NB4 (cell line): ENCODE data around the gene VDR.
A peak's percentile ranks its signal among the peaks of the same experiment; 100 is the strongest.

ENCODE experiments used
- DNase-seq: peaks from one replicate; pipeline ENCODE4 v3.0.0; 2010; ENCODE audit warnings: low read depth
- H3K4me3 ChIP-seq: one replicate; pipeline ENCODE4 v1.5.1; 2011; ENCODE audit warnings: mild to moderate bottlenecking, low read depth, low read length, moderate library complexity
- CTCF ChIP-seq: IDR thresholded peaks from one replicate; pipeline ENCODE4 v1.5.1; 2012; ENCODE audit warnings: low read depth, low read length
- MYC ChIP-seq: IDR thresholded peaks from 2 replicates; pipeline ENCODE4 v1.6.1; 2011; ENCODE audit warnings: low read depth, low read length
- POLR2A ChIP-seq: IDR thresholded peaks from 2 replicates; pipeline ENCODE4 v1.6.1; 2011; ENCODE audit warnings: mild to moderate bottlenecking; ENCODE audit not compliant: insufficient read length; ENCODE audit errors: extremely low read depth
- TF ChIP-seq, protein P1 (sequence below): IDR thresholded peaks from 2 replicates; pipeline ENCODE4 v1.6.1; 2011; ENCODE audit warnings: low read depth, low read length

Gene VDR

GRCh38 chr12:47946413-47947323 is 41.9 kb upstream of the VDR start:
- TF ChIP-seq CTCF = peak; percentile 1
- no peak for TF ChIP-seq POLR2A
- TF ChIP-seq, protein P1, sequence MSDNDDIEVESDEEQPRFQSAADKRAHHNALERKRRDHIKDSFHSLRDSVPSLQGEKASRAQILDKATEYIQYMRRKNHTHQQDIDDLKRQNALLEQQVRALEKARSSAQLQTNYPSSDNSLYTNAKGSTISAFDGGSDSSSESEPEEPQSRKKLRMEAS = peak; percentile 56
- peak; percentile 60 for TF ChIP-seq MYC
- DNase-seq = peak; percentile 79

GRCh38 chr12:47945341-47945728 is 40.5 kb upstream of the VDR start:
- DNase-seq = no peak
- no peak overlapping the region for H3K4me3 ChIP-seq
- TF ChIP-seq POLR2A (no peak), MYC (no peak), CTCF (no peak)
- TF ChIP-seq, protein P1 = no peak

More at GRCh38 chr12:47946413-47947323, 41.9 kb upstream of the VDR start:
- no peak overlapping the region for H3K4me3 ChIP-seq

- H3K4me3 ChIP-seq = no peak overlapping the region
- no peak for DNase-seq
- no peak for TF ChIP-seq MYC
- TF ChIP-seq POLR2A = no peak
- TF ChIP-seq CTCF = no peak
- TF ChIP-seq, protein P1 = no peak
These were observed 40.0 kb upstream of the VDR start for GRCh38 chr12:47944685-47945340.

GRCh38 chr12:47943623-47944340 is 39.0 kb upstream of the VDR start:
- no peak for DNase-seq
- TF ChIP-seq, protein P1 = no peak
- TF ChIP-seq POLR2A (no peak), CTCF (no peak), MYC (no peak)
- no peak overlapping the region for H3K4me3 ChIP-seq

GRCh38 chr12:47942614-47943225 is 37.9 kb upstream of the VDR start:
- H3K4me3 ChIP-seq = no peak overlapping the region
- no peak for TF ChIP-seq CTCF
- no peak for TF ChIP-seq MYC
- no peak for TF ChIP-seq POLR2A
- TF ChIP-seq, protein P1 = no peak
- DNase-seq = no peak
